ENCODE measurements around the gene FBXW10B.
"Not testable (repeated sequence)": the region's sequence is repeated elsewhere in the genome, so short reads cannot be mapped to it uniquely, and the experiment has no call there.

DNA sequence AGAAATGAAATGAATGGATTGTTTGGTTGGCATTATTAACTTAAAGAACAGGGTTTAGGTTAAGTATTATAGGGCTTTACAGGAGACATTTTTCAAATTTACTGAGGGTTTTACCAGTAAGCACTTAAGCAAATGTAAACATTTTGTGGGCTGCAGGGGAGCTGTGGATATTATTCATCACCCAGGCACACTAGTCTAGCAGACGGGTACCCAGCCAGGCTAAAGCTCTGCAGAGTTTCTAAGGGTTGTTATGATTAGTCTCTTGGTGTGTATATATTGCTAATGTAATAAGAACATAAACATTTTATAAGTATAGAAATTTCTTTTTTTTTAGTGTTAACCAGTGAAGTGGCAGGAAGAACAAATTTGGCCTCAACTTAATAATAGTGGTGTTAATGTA is 42.7 kb downstream of the FBXW10B start:
- TF ChIP-seq, protein P1, sequence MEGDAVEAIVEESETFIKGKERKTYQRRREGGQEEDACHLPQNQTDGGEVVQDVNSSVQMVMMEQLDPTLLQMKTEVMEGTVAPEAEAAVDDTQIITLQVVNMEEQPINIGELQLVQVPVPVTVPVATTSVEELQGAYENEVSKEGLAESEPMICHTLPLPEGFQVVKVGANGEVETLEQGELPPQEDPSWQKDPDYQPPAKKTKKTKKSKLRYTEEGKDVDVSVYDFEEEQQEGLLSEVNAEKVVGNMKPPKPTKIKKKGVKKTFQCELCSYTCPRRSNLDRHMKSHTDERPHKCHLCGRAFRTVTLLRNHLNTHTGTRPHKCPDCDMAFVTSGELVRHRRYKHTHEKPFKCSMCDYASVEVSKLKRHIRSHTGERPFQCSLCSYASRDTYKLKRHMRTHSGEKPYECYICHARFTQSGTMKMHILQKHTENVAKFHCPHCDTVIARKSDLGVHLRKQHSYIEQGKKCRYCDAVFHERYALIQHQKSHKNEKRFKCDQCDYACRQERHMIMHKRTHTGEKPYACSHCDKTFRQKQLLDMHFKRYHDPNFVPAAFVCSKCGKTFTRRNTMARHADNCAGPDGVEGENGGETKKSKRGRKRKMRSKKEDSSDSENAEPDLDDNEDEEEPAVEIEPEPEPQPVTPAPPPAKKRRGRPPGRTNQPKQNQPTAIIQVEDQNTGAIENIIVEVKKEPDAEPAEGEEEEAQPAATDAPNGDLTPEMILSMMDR (IDR thresholded peaks at IDR 0.05): not testable (repeated sequence)
- TF ChIP-seq POLR2A (IDR thresholded peaks at IDR 0.05): not testable (repeated sequence)

All from Peyer's patch (tissue), 4 donors.